ENCODE data around the gene ADARB2. TPM values are rescaled to one million over a fixed set of nuclear protein-coding genes. Genes with fewer than 3 reads are reported as not detected.

The ADARB2 gene
- total RNA-seq, 4 donors from 2014 or later = 1.3 to 5.4 (median 1.8) TPM

DNA sequence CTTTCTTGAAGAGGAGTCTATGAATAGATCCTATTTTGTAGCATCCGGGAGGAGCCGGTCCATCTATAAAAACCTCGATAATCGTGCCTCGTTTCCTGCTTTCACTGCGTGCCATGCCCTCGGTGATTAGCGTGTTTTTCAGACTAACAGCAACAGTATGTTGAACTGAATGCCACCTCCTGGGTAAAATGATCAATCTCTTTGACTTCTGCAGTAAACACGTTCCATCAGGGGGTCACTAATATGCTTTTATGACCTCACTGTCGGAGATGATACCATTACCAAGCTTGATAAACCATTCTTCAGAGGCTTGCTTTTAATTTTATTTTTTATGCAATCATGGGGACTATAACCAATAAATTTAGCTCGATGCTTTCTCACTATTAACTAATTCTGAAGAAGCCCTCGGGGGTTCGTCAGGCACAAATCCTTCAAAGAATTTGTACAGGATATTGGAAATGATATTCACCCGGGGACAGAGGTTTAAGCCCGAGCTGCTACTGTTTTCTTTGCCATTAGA, 228.3 kb downstream of the ADARB2 start:
- Histone ChIP-seq H3K27me3 (peaks cover 44% of the 10 kb centered on the region), H3K9me3 (no peaks in the 10 kb centered on the region), H3K36me3 (no peaks in the 10 kb centered on the region), H3K4me1 (no peaks in the 10 kb centered on the region), H3K27ac (no peak overlapping the region), H3K4me3 (no peak overlapping the region)
- no peak for ATAC-seq
- TF ChIP-seq, protein P1, sequence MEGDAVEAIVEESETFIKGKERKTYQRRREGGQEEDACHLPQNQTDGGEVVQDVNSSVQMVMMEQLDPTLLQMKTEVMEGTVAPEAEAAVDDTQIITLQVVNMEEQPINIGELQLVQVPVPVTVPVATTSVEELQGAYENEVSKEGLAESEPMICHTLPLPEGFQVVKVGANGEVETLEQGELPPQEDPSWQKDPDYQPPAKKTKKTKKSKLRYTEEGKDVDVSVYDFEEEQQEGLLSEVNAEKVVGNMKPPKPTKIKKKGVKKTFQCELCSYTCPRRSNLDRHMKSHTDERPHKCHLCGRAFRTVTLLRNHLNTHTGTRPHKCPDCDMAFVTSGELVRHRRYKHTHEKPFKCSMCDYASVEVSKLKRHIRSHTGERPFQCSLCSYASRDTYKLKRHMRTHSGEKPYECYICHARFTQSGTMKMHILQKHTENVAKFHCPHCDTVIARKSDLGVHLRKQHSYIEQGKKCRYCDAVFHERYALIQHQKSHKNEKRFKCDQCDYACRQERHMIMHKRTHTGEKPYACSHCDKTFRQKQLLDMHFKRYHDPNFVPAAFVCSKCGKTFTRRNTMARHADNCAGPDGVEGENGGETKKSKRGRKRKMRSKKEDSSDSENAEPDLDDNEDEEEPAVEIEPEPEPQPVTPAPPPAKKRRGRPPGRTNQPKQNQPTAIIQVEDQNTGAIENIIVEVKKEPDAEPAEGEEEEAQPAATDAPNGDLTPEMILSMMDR (IDR thresholded peaks at IDR 0.05) = no peak
- TF ChIP-seq POLR2A (IDR thresholded peaks at IDR 0.05) (no peak), POLR2AphosphoS5 (IDR thresholded peaks at IDR 0.05) (no peak), EP300 (IDR thresholded peaks at IDR 0.05) (no peak)
- WGBS, 2 donors (ENCODE audit: low coverage in 1 of 2) = 19 to 33% methylated on average over 13 of the region's 15 CpGs

- H3K27me3 ChIP-seq = peaks cover 44% of the 10 kb centered on the region
Measured at GRCh38 chr10:1508096-1508495, 229.2 kb downstream of the ADARB2 start.

DNA sequence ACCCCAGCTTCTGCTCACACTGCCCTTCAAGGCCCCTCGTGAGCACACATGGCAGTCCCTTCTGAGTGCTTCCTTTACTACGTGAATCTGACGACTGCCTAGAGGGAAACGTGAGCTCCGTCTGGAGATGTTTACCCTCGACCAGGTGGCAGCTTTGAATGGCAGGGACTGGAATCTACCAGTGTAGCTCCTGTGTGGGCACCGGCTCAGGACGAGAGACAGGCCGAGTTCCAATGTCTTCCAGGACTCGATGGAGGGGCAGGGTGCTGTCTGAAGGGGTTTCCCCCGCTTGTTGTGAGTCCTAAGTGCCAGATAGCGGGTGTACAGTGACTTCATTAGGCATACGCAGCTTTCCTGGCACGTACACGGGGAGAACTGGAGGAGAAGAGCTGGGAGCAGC, 229.9 kb downstream of the ADARB2 start:
- no peak overlapping the region for H3K27ac ChIP-seq
- H3K9me3 ChIP-seq = no peaks in the 10 kb centered on the region
- H3K4me3 ChIP-seq = no peak overlapping the region
- H3K4me1 ChIP-seq = no peaks in the 10 kb centered on the region
- H3K36me3 ChIP-seq = no peaks in the 10 kb centered on the region
- H3K27me3 ChIP-seq = peaks cover 41% of the 10 kb centered on the region
- TF ChIP-seq POLR2A (IDR thresholded peaks at IDR 0.05) (no peak), POLR2AphosphoS5 (IDR thresholded peaks at IDR 0.05) (no peak), EP300 (IDR thresholded peaks at IDR 0.05) (no peak)
- TF ChIP-seq, protein P1 (IDR thresholded peaks at IDR 0.05) = no peak
- WGBS, 2 donors (ENCODE audit: low coverage in 1 of 2) = 85 to 100% methylated on average over 1 to 8 of the region's 15 CpGs
- ATAC-seq = no peak

More at GRCh38 chr10:1508096-1508495, 229.2 kb downstream of the ADARB2 start:
- 67% methylated on average over 2 of the region's 16 CpGs; no CpG with 5 or more reads in 1 of the 2 donors for WGBS, 2 donors (ENCODE audit: low coverage in 1 of 2)
- TF ChIP-seq, protein P1 (IDR thresholded peaks at IDR 0.05) = no peak
- TF ChIP-seq POLR2A (IDR thresholded peaks at IDR 0.05) (no peak), POLR2AphosphoS5 (IDR thresholded peaks at IDR 0.05) (no peak), EP300 (IDR thresholded peaks at IDR 0.05) (no peak)
- no peak overlapping the region for H3K4me3 ChIP-seq
- H3K36me3 ChIP-seq = no peaks in the 10 kb centered on the region
- no peak for ATAC-seq
- no peaks in the 10 kb centered on the region for H3K4me1 ChIP-seq
- no peak overlapping the region for H3K27ac ChIP-seq
- no peaks in the 10 kb centered on the region for H3K9me3 ChIP-seq

GRCh38 chr10:1504940-1505339, 232.4 kb downstream of the ADARB2 start:
- Histone ChIP-seq H3K4me1 (no peaks in the 10 kb centered on the region), H3K4me3 (no peak overlapping the region), H3K9me3 (no peaks in the 10 kb centered on the region), H3K36me3 (no peaks in the 10 kb centered on the region), H3K27ac (no peak overlapping the region), H3K27me3 (peaks cover 27% of the 10 kb centered on the region)
- no peak for ATAC-seq
- WGBS, 2 donors (ENCODE audit: low coverage in 1 of 2) = 78 to 95% methylated on average over 6 to 7 of the region's 8 CpGs
- TF ChIP-seq POLR2AphosphoS5 (IDR thresholded peaks at IDR 0.05) (no peak), EP300 (IDR thresholded peaks at IDR 0.05) (no peak), POLR2A (IDR thresholded peaks at IDR 0.05) (no peak)
- TF ChIP-seq, protein P1 (IDR thresholded peaks at IDR 0.05) = no peak

DNA sequence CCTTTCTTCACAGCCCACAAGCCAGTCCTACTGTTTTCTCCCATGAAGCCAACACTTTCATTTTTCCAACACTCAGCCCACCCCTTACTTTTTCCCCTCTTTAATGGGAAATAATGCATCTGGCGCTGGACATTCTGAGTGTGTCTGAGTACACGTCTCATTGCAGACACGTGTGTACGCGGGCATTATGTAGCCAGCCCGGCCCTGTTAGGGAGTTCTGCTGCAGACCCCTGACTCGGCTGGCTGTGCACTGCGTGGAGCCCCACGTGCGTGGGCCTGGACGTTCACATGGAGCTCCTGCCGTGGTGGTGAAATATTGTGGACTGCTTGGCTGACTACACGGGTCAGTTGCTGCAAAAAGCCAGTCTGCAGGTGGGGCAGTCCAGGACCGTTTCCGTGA, 233.0 kb downstream of the ADARB2 start:
- H3K27me3 ChIP-seq = peaks cover 27% of the 10 kb centered on the region
- no peaks in the 10 kb centered on the region for H3K36me3 ChIP-seq
- no peak for TF ChIP-seq EP300 (IDR thresholded peaks at IDR 0.05)
- H3K4me3 ChIP-seq = no peak overlapping the region
- no peak overlapping the region for H3K27ac ChIP-seq
- no peaks in the 10 kb centered on the region for H3K4me1 ChIP-seq
- ATAC-seq = no peak
- no peaks in the 10 kb centered on the region for H3K9me3 ChIP-seq
- 67 to 72% methylated on average over 3 to 4 of the region's 15 CpGs for WGBS, 2 donors (ENCODE audit: low coverage in 1 of 2)
